Stomach (tissue), 4 donors: ENCODE results near the gene MBP.

Experiments used
- EP300 ChIP-seq: sonication (generic); formaldehyde crosslinking; IDR thresholded peaks from one replicate; pipeline ENCODE4 v1.6.1; 2017; ENCODE audit warnings: antibody characterized with exemption
- POLR2A ChIP-seq, 4 donors: fragments of 450-650 bp; IDR thresholded peaks; one replicate each; pipeline ENCODE4 v1.6.1; 2016; ENCODE audit warnings: antibody characterized with exemption in 4 of 4, control low read depth in 2 of 4, mild to moderate bottlenecking in 1 of 4, moderate library complexity in 1 of 4
- POLR2AphosphoS5 ChIP-seq, 3 donors: sonication (generic); formaldehyde crosslinking; IDR thresholded peaks; one replicate each; pipeline ENCODE4 v1.6.1; 2016; ENCODE audit warnings: antibody characterized with exemption in 3 of 3
- TF ChIP-seq, protein P1 (sequence below), 7 experiments: fragments of 450-650 bp in 4 of 7; fragments of 200-600 bp in 3 of 7; sonication (generic) in 3 of 7; IDR thresholded peaks; one replicate each; pipeline ENCODE4 v1.5.1; 2016 to 2019; ENCODE audit warnings: antibody characterized with exemption in 7 of 7, control low read depth in 2 of 7, mild to moderate bottlenecking in 1 of 7

DNA sequence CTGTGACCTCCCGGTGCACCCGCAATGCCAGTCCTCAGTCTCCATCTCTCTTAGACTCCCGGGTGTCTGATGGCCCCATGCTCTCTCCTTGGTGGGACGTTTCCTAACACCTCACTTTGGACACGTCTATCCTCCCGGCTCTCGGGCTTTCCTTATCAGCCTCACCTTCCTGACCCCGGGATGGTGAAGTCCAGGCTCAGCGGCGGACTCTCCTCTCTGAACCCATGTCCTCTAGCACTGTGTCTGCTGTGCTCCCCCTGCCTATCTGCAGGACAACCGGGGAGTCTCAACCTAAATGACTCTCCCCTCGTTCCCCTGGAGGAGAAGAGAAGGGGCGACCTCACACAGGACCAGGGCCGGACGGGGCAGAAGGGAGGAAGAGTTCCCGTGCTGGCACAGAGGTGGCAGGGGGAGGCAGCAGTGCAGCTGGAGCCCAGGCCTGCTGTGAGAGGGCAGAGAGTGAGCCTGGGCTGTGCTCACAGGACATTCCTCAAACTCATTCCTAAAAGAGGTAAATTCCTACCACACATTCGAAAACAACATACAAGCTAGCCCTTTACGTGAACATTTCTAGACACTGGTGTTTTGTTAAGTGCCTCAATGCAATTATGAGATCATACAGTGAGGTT lies 41.9 kb downstream of the MBP start:
- TF ChIP-seq, protein P1, sequence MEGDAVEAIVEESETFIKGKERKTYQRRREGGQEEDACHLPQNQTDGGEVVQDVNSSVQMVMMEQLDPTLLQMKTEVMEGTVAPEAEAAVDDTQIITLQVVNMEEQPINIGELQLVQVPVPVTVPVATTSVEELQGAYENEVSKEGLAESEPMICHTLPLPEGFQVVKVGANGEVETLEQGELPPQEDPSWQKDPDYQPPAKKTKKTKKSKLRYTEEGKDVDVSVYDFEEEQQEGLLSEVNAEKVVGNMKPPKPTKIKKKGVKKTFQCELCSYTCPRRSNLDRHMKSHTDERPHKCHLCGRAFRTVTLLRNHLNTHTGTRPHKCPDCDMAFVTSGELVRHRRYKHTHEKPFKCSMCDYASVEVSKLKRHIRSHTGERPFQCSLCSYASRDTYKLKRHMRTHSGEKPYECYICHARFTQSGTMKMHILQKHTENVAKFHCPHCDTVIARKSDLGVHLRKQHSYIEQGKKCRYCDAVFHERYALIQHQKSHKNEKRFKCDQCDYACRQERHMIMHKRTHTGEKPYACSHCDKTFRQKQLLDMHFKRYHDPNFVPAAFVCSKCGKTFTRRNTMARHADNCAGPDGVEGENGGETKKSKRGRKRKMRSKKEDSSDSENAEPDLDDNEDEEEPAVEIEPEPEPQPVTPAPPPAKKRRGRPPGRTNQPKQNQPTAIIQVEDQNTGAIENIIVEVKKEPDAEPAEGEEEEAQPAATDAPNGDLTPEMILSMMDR (IDR thresholded peaks at IDR 0.05) = no peak
- TF ChIP-seq POLR2AphosphoS5 (IDR thresholded peaks at IDR 0.05) (no peak), POLR2A (IDR thresholded peaks at IDR 0.05) (no peak), EP300 (no peak)
